ENCODE measurements around the gene HOXC9.

Gene HOXC9

GRCh38 chr12:54032627-54033100 is 32.7 kb downstream of the HOXC9 start, which contains the start of gene HOXC5:
TSS of gene HOXC5 (plus strand) at chr12:54033050. CDS start at chr12:54033123, 73 bp downstream.
- peak within 1 kb of the TSS; percentile 50 to 55 for H3K4me3 ChIP-seq

GRCh38 chr12:54033106-54033979 is 33.4 kb downstream of the HOXC9 start:
- intact Hi-C loops (cut with DNase I; ENCODE audit: low total_unique reads) = loop anchor here (2.0 to 5.0 kb wide), 4 partner anchors 99 to 174 kb away; no protein-coding TSS in a partner anchor
- Histone ChIP-seq H3K4me1 (peaks cover under 1 to 86% (median 65%) of the 10 kb centered on the region in 4 donors), H3K27me3 (no peaks in the 10 kb centered on the region), H3K9me3 (no peaks in the 10 kb centered on the region), H3K4me3 (peak overlapping the region; percentile 50 to 55), H3K36me3 (peaks cover 0 to 18% (median 16%) of the 10 kb centered on the region in 3 donors), H3K27ac (peak overlapping the region; percentile 28 to 49)
- DNase-seq = peak; percentile 61 to 72
- no peak for TF ChIP-seq CTCF (IDR thresholded peaks at IDR 0.05)

More at GRCh38 chr12:54032627-54033100, 32.7 kb downstream of the HOXC9 start, which contains the start of gene HOXC5:
- peak; percentile 65 to 86 for DNase-seq
- Histone ChIP-seq H3K9me3 (no peaks in the 10 kb centered on the region), H3K4me1 (peaks cover 0 to 83% (median 63%) of the 10 kb centered on the region in 4 donors), H3K36me3 (peaks cover 0 to 18% (median 16%) of the 10 kb centered on the region in 3 donors), H3K27ac (peak within 1 kb of the TSS; percentile 41 to 49), H3K27me3 (no peaks in the 10 kb centered on the region)
- TF ChIP-seq CTCF (IDR thresholded peaks at IDR 0.05) = peak; percentile 94
- intact Hi-C loops (cut with DNase I; ENCODE audit: low total_unique reads) = loop anchor here (2.0 to 5.0 kb wide), 4 partner anchors 100 to 175 kb away; no protein-coding TSS in a partner anchor

GRCh38 chr12:54033980-54034784 is 34.2 kb downstream of the HOXC9 start:
- H3K4me3 ChIP-seq = peak overlapping the region; percentile 50 to 55
- intact Hi-C loops (cut with DNase I; ENCODE audit: low total_unique reads) = loop anchor here (2.0 to 5.0 kb wide), 4 partner anchors 98 to 173 kb away; no protein-coding TSS in a partner anchor
- peak overlapping the region; percentile 28 to 49 for H3K27ac ChIP-seq

GRCh38 chr12:54034785-54035310 is 34.9 kb downstream of the HOXC9 start:
- TF ChIP-seq CTCF (IDR thresholded peaks at IDR 0.05) = no peak
- DNase-seq = peak in 1 of 2 donors; percentile 61
- no peaks in the 10 kb centered on the region for H3K27me3 ChIP-seq
- intact Hi-C loops (cut with DNase I; ENCODE audit: low total_unique reads) = loop anchor here (5.0 kb wide), 3 partner anchors 97 to 172 kb away; no protein-coding TSS in a partner anchor
- no peak overlapping the region for H3K4me3 ChIP-seq
- peak overlapping the region; percentile 44 to 49 for H3K27ac ChIP-seq
- no peaks in the 10 kb centered on the region for H3K9me3 ChIP-seq
- H3K36me3 ChIP-seq = peaks cover 0 to 13% (median 13%) of the 10 kb centered on the region in 3 donors
- peaks cover 5 to 90% (median 73%) of the 10 kb centered on the region in 4 donors for H3K4me1 ChIP-seq

More at GRCh38 chr12:54033980-54034784, 34.2 kb downstream of the HOXC9 start:
- no peak for TF ChIP-seq CTCF (IDR thresholded peaks at IDR 0.05)
- Histone ChIP-seq H3K9me3 (no peaks in the 10 kb centered on the region), H3K4me1 (peaks cover 5 to 89% (median 69%) of the 10 kb centered on the region in 4 donors), H3K36me3 (peaks cover 0 to 18% (median 16%) of the 10 kb centered on the region in 3 donors), H3K27me3 (no peaks in the 10 kb centered on the region)
- DNase-seq = peak in 1 of 2 donors; percentile 70

Measured in tibial artery (tissue), 4 donors.